OCI-LY1 (cell line): ENCODE results near the gene ACER1.

Experiments used
- H2AFZ ChIP-seq: fragments of 200-600 bp; sonication (generic), shearing (Covaris generic); 2 replicates; pipeline ENCODE4 v1.6.0; 2014; ENCODE audit warnings: antibody characterized with exemption, mild to moderate bottlenecking, low read length
- H3F3A ChIP-seq: fragments of 200-600 bp; sonication (generic), shearing (Covaris generic); 2 replicates; pipeline ENCODE4 v1.6.0; 2014; ENCODE audit warnings: mild to moderate bottlenecking, antibody characterized with exemption, low read length, moderate library complexity; ENCODE audit not compliant: insufficient read depth
- H3K27ac ChIP-seq: fragments of 200-600 bp; sonication (generic); 2 replicates; pipeline ENCODE4 v1.5.1; 2014; ENCODE audit warnings: low read length, mixed run types, mild to moderate bottlenecking, low read depth; ENCODE audit not compliant: poor library complexity, severe bottlenecking
- H3K27me3 ChIP-seq: fragments of 200-600 bp; sonication (generic); 2 replicates; pipeline ENCODE4 v1.6.0; 2014; ENCODE audit warnings: antibody characterized with exemption, mild to moderate bottlenecking, low read length, moderate library complexity; ENCODE audit not compliant: insufficient read depth
- H3K36me3 ChIP-seq: fragments of 200-600 bp; sonication (generic); 2 replicates; pipeline ENCODE4 v1.6.1; 2014; ENCODE audit warnings: mild to moderate bottlenecking, antibody characterized with exemption, low read length, moderate library complexity, mixed read lengths; ENCODE audit not compliant: insufficient read depth
- H3K4me1 ChIP-seq: fragments of 200-600 bp; sonication (generic); 2 replicates; pipeline ENCODE4 v1.5.1; 2014; ENCODE audit warnings: mild to moderate bottlenecking, low read length, moderate library complexity; ENCODE audit not compliant: insufficient read depth, severe bottlenecking
- H3K4me2 ChIP-seq: fragments of 200-600 bp; sonication (generic), shearing (Covaris generic); 2 replicates; pipeline ENCODE4 v1.6.1; 2014; ENCODE audit warnings: low read length
- H3K4me3 ChIP-seq: fragments of 200-600 bp; sonication (generic); 2 replicates; pipeline ENCODE4 v1.5.1; 2014; ENCODE audit warnings: low read length, low read depth, mild to moderate bottlenecking, mixed read lengths; ENCODE audit not compliant: poor library complexity, severe bottlenecking
- H3K79me2 ChIP-seq: fragments of 200-600 bp; shearing (Covaris generic); 2 replicates; pipeline ENCODE4 v1.6.1; 2016; ENCODE audit warnings: mixed run types, low read length, mixed read lengths; ENCODE audit not compliant: insufficient read depth
- H3K9ac ChIP-seq: fragments of 200-600 bp; sonication (generic), shearing (Covaris generic); 2 replicates; pipeline ENCODE4 v1.6.1; 2014; ENCODE audit warnings: mild to moderate bottlenecking, low read length, mixed read lengths
- H3K9me2 ChIP-seq: fragments of 200-600 bp; sonication (generic), shearing (Covaris generic); 2 replicates; pipeline ENCODE4 v1.6.1; 2014; ENCODE audit warnings: low read depth, mild to moderate bottlenecking, low read length, mixed read lengths
- H3K9me3 ChIP-seq: fragments of 200-600 bp; shearing (Covaris generic); 2 replicates; pipeline ENCODE4 v1.6.1; 2014; ENCODE audit warnings: low read length, mixed read lengths
- H4K20me1 ChIP-seq: fragments of 200-600 bp; sonication (generic), shearing (Covaris generic); 2 replicates; pipeline ENCODE4 v1.6.0; 2016; ENCODE audit warnings: mild to moderate bottlenecking, low read length; ENCODE audit not compliant: insufficient read depth
- EZH2 ChIP-seq: fragments of 200-600 bp; sonication (generic), shearing (Covaris generic); IDR thresholded peaks from 2 replicates; pipeline ENCODE4 v1.8.0; 2017; ENCODE audit warnings: borderline replicate concordance, mixed run types, mild to moderate bottlenecking, antibody characterized with exemption, low read length, moderate library complexity, mixed read lengths
- TF ChIP-seq, protein P1 (sequence below): fragments of 200-600 bp; sonication (generic), shearing (Covaris generic); IDR thresholded peaks from 2 replicates; pipeline ENCODE4 v1.5.1; 2017; ENCODE audit warnings: mild to moderate bottlenecking, antibody characterized with exemption, low read length, moderate library complexity, mixed read lengths

ACER1 gene

DNA sequence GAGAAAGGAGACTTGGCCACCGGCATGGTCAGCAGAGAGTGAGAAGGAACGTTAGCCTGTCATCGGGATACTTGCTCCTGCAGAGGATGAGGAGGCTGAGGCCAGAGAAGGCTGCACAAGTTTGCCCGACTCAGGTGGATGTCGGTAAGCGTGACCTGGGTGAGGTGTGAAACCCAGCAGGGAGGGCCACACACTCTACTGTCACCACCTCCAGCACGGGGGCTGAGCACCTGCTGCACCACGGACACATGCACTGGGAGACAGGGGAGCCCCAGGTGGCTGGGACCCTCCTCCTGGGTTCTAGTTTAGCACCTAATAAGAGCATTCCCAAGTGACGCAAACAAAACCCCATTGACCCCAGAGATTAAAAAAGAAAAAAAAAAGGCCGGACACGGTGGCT, 70.9 kb downstream of the ACER1 start:
- no peaks in the 10 kb centered on the region for H3K9me2 ChIP-seq
- no peaks in the 10 kb centered on the region for H3K4me1 ChIP-seq
- peaks cover 79% of the 10 kb centered on the region for H3K36me3 ChIP-seq
- no peak overlapping the region for H3K27ac ChIP-seq
- no peaks in the 10 kb centered on the region for H3K79me2 ChIP-seq
- H3K4me2 ChIP-seq, result no peak overlapping the region
- H3K27me3 ChIP-seq, result no peaks in the 10 kb centered on the region
- TF ChIP-seq, protein P1, sequence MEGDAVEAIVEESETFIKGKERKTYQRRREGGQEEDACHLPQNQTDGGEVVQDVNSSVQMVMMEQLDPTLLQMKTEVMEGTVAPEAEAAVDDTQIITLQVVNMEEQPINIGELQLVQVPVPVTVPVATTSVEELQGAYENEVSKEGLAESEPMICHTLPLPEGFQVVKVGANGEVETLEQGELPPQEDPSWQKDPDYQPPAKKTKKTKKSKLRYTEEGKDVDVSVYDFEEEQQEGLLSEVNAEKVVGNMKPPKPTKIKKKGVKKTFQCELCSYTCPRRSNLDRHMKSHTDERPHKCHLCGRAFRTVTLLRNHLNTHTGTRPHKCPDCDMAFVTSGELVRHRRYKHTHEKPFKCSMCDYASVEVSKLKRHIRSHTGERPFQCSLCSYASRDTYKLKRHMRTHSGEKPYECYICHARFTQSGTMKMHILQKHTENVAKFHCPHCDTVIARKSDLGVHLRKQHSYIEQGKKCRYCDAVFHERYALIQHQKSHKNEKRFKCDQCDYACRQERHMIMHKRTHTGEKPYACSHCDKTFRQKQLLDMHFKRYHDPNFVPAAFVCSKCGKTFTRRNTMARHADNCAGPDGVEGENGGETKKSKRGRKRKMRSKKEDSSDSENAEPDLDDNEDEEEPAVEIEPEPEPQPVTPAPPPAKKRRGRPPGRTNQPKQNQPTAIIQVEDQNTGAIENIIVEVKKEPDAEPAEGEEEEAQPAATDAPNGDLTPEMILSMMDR, result no peak
- no peak for TF ChIP-seq EZH2
- H4K20me1 ChIP-seq, result no peaks in the 10 kb centered on the region; the same call in 1 of the 2 replicates
- no peaks in the 10 kb centered on the region for H3K9me3 ChIP-seq
- no peak overlapping the region for H3K9ac ChIP-seq
- no peaks in the 10 kb centered on the region for H3F3A ChIP-seq
- H3K4me3 ChIP-seq, result no peak overlapping the region
- no peak overlapping the region for H2AFZ ChIP-seq

DNA sequence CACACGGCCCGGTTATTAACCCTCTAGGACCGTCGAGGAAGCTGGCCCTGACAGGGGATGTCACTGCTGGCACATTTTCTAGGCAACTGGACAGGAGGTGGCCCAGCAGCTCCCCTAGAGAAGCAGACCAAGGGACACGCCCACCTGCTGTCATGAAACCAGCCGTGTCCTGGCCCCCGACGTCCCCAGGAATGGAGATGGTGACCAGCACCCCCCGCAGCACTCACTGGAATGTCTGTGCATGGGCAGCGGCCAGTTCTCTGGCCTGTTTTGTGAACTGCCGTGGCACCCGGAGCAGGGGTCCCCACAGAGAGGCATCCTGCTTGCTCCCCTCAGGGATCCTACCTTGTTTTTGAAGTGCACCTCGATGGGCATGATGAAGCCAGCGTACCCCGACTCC, 71.5 kb downstream of the ACER1 start:
- no peaks in the 10 kb centered on the region for H3F3A ChIP-seq
- H3K4me2 ChIP-seq, result no peak overlapping the region
- H3K9ac ChIP-seq, result no peak overlapping the region
- no peak overlapping the region for H3K27ac ChIP-seq
- H3K36me3 ChIP-seq, result peaks cover 78% of the 10 kb centered on the region
- no peaks in the 10 kb centered on the region for H3K9me3 ChIP-seq
- H2AFZ ChIP-seq, result no peak overlapping the region
- no peaks in the 10 kb centered on the region; the same call in 1 of the 2 replicates for H4K20me1 ChIP-seq
- no peaks in the 10 kb centered on the region for H3K27me3 ChIP-seq
- no peaks in the 10 kb centered on the region for H3K9me2 ChIP-seq
- no peak overlapping the region for H3K4me3 ChIP-seq
- H3K4me1 ChIP-seq, result no peaks in the 10 kb centered on the region
- TF ChIP-seq, protein P1, result no peak
- TF ChIP-seq EZH2, result no peak
- 0 out of 2 replicates have a peak, but pooled peaks cover under 1% of the 10 kb centered on the region for H3K79me2 ChIP-seq

DNA sequence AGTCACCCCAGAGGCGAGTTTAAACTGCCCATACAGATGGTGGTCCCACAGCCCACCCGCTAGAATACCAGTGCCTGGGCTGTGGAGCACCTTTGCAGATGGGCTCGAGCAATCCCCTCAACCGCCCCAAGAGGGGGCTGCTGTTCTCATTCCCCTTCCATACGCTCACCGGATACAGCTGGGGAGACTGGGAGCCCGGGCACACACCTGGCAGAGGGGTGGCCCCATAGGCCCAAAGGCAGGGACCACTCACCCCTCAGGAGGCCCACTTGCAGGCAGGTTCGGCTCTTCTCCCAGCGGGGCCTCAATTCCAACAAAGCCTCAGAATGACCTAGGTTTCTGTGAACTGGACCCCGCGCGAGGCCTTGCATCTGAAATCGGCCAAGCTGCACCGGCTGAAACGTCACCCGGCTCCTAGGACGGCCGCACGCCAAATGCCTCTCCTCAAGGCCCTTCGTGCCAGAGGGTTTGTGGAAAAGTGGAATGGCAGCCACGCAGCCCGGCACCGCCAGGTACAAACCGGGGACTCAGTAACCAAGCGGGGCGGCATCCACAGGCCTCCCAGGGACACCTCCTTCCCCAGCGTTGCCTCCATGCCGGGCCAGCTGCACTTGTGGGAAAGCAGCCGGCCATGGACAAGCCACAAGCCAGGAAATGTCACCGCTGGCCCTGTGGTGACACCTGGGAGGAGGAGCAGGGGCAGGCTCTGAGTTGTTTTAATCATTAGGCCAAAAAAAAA, 72.3 kb downstream of the ACER1 start:
- Histone ChIP-seq H3K4me2 (no peak overlapping the region), H3K4me1 (no peaks in the 10 kb centered on the region), H3K36me3 (peaks cover 74% of the 10 kb centered on the region), H3K4me3 (no peak overlapping the region), H4K20me1 (no peaks in the 10 kb centered on the region; the same call in 1 of the 2 replicates), H3K9ac (no peak overlapping the region), H3F3A (no peaks in the 10 kb centered on the region), H3K79me2 (0 out of 2 replicates have a peak, but pooled peaks cover 2% of the 10 kb centered on the region), H3K9me2 (no peaks in the 10 kb centered on the region), H3K9me3 (no peaks in the 10 kb centered on the region), H3K27ac (no peak overlapping the region), H2AFZ (no peak overlapping the region), H3K27me3 (no peaks in the 10 kb centered on the region)
- TF ChIP-seq, protein P1, result peak; percentile 61
- TF ChIP-seq EZH2, result no peak
